ENCODE results near the gene WASHC3.
"Not testable (repeated sequence)": the region's sequence is repeated elsewhere in the genome, so short reads cannot be mapped to it uniquely, and the experiment has no call there.

The WASHC3 gene

DNA sequence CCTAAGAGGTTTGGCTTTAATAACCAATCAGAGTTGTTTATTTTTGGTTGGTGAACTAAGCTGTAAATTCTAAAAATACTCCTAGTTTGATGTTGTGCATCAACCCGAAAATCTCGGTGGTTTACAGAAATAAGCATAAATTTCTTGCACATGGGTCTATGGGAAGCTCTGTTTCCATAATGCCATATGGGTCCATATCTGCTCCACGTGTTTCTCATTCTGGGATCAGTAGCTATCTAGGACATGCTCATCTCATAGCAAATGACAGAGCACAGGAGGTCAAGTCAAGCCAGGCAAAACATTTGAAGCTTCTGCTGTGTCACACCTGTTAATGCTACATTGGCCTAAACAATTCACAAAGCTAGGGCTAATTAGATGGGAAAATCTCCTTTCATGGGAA lies 35.1 kb upstream of the WASHC3 start:
- H2BK12ac ChIP-seq (ENCODE audit: low read length) = no peak overlapping the region
- H4K91ac ChIP-seq (ENCODE audit: low read depth, low read length, poor library complexity) = no peak overlapping the region
- H2BK5ac ChIP-seq (ENCODE audit: low read length) = no peak overlapping the region
- H3K36me3 ChIP-seq (replicated peaks in 1 of 2; ENCODE audit: control insufficient read depth in 2 of 2, insufficient read depth in 2 of 2, low read length in 2 of 2) = peaks cover 5 to 93% of the 10 kb centered on the region in 2 donors
- no peak overlapping the region for H3K14ac ChIP-seq (ENCODE audit: low read length)
- no peak overlapping the region for H3K4me2 ChIP-seq (ENCODE audit: insufficient read depth, low read length, poor library complexity, severe bottlenecking)
- no CpG with 5 or more reads among the region's 3 CpGs for WGBS, 2 donors (ENCODE audit: extremely low coverage in 2 of 2, insufficient read length in 2 of 2, insufficient replicate concordance in 1 of 2)
- no peak overlapping the region for H4K8ac ChIP-seq (ENCODE audit: low read depth, low read length)
- H2BK120ac ChIP-seq (ENCODE audit: low read depth, low read length) = no peak overlapping the region
- H2AK5ac ChIP-seq (ENCODE audit: low read depth, low read length) = no peak overlapping the region
- H3K18ac ChIP-seq (ENCODE audit: low read length) = no peak overlapping the region
- H3K9ac ChIP-seq (ENCODE audit: low read depth, low read length, poor library complexity) = no peak overlapping the region
- no peaks in the 10 kb centered on the region for H3K79me1 ChIP-seq (ENCODE audit: low read depth, low read length)
- H3K4me1 ChIP-seq (ENCODE audit: control insufficient read depth in 2 of 2, insufficient read depth in 1 of 2, low read depth in 1 of 2, low read length in 2 of 2) = no peaks in the 10 kb centered on the region
- H3K4ac ChIP-seq (ENCODE audit: low read length) = no peak overlapping the region
- H3K9me3 ChIP-seq (replicated peaks in 1 of 2; ENCODE audit: control insufficient read depth in 2 of 2, insufficient read depth in 1 of 2, low read depth in 1 of 2, low read length in 2 of 2) = no peaks in the 10 kb centered on the region
- no peak overlapping the region for H2BK15ac ChIP-seq (ENCODE audit: low read length)
- H3K27ac ChIP-seq (replicated peaks; ENCODE audit: low read length) = no peak overlapping the region
- H3K23ac ChIP-seq (ENCODE audit: low read depth, low read length, poor library complexity) = no peak overlapping the region
- no peak overlapping the region for H3K4me3 ChIP-seq (ENCODE audit: low read length in 2 of 2)
- no peak overlapping the region for H2AFZ ChIP-seq (ENCODE audit: low read length)
- no peak for DNase-seq (ENCODE audit: low spot score)
- H3K27me3 ChIP-seq (ENCODE audit: control insufficient read depth in 3 of 3, insufficient read depth in 3 of 3, low read depth in 1 of 3, low read length in 3 of 3) = no peaks in the 10 kb centered on the region

DNA sequence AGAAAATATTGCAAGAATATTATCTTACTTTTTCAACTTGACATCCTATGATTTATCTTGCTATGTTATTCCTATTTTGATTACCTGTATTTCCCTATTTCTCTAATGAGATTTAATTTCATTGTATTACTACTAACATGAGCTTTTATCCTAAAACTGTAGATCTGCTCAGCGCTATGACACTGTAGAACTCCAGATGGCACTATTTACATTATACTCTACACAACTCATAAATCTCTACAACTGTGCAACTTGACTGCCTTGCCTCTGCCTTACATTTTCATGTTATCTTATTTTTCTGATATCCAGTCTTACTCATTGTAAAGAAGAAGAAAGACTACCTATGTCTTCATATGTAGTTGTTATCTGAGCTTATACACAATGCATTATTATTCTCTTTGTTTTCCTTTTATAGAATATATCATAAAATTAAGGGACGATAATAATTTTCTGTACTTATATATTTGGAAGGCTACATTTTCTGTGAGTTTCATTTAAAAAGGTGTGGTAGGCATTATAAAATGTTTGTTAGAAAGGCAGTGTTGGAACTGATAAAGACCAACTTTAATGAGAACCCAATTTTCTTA lies 34.0 kb upstream of the WASHC3 start:
- Histone ChIP-seq H2BK120ac (ENCODE audit: low read depth, low read length) (no peak overlapping the region), H2BK15ac (ENCODE audit: low read length) (no peak overlapping the region), H3K9ac (ENCODE audit: low read depth, low read length, poor library complexity) (no peak overlapping the region), H2AFZ (ENCODE audit: low read length) (no peak overlapping the region), H3K27me3 (ENCODE audit: control insufficient read depth in 3 of 3, insufficient read depth in 3 of 3, low read depth in 1 of 3, low read length in 3 of 3) (no peaks in the 10 kb centered on the region), H2BK12ac (ENCODE audit: low read length) (no peak overlapping the region), H4K91ac (ENCODE audit: low read depth, low read length, poor library complexity) (no peak overlapping the region), H3K4me1 (ENCODE audit: control insufficient read depth in 2 of 2, insufficient read depth in 1 of 2, low read depth in 1 of 2, low read length in 2 of 2) (no peaks in the 10 kb centered on the region), H3K4me2 (ENCODE audit: insufficient read depth, low read length, poor library complexity, severe bottlenecking) (no peak overlapping the region), H3K4me3 (ENCODE audit: low read length in 2 of 2) (no peak overlapping the region), H3K18ac (ENCODE audit: low read length) (no peak overlapping the region), H2AK5ac (ENCODE audit: low read depth, low read length) (no peak overlapping the region), H3K14ac (ENCODE audit: low read length) (no peak overlapping the region), H3K9me3 (replicated peaks in 1 of 2; ENCODE audit: control insufficient read depth in 2 of 2, insufficient read depth in 1 of 2, low read depth in 1 of 2, low read length in 2 of 2) (no peaks in the 10 kb centered on the region), H3K4ac (ENCODE audit: low read length) (no peak overlapping the region), H3K79me1 (ENCODE audit: low read depth, low read length) (no peaks in the 10 kb centered on the region), H2BK5ac (ENCODE audit: low read length) (no peak overlapping the region), H3K36me3 (replicated peaks in 1 of 2; ENCODE audit: control insufficient read depth in 2 of 2, insufficient read depth in 2 of 2, low read length in 2 of 2) (peaks cover 5 to 85% of the 10 kb centered on the region in 2 donors), H4K8ac (ENCODE audit: low read depth, low read length) (no peak overlapping the region), H3K27ac (replicated peaks; ENCODE audit: low read length) (no peak overlapping the region), H3K23ac (ENCODE audit: low read depth, low read length, poor library complexity) (no peak overlapping the region)
- DNase-seq (ENCODE audit: low spot score) = no peak
- no CpG with 5 or more reads among the region's 2 CpGs for WGBS, 2 donors (ENCODE audit: extremely low coverage in 2 of 2, insufficient read length in 2 of 2, insufficient replicate concordance in 1 of 2)

DNA sequence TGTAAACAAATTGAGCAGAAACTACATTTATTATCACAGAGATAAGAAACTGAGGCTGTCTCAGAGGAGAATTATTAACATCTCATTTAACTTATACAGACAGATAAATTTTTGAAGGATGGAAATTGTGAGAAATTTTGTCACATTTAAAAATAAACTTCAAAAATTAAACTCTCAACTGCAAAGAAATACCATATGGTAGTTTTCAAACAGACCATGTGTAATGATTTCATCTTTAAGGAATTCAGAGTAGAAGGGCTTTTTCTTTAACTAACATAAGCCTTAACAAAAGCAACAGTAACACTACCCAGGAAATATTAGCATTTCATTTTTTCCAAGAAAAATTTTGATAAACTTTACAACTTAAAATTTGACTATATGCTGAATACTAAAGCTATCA lies 31.5 kb upstream of the WASHC3 start:
- Histone ChIP-seq H3K9me3 (replicated peaks in 1 of 2; ENCODE audit: control insufficient read depth in 2 of 2, insufficient read depth in 1 of 2, low read depth in 1 of 2, low read length in 2 of 2) (peaks cover 2 to 8% of the 10 kb centered on the region in 2 donors), H3K4me2 (ENCODE audit: insufficient read depth, low read length, poor library complexity, severe bottlenecking) (no peak overlapping the region), H3K4me3 (ENCODE audit: low read length in 2 of 2) (no peak overlapping the region), H3K4me1 (ENCODE audit: control insufficient read depth in 2 of 2, insufficient read depth in 1 of 2, low read depth in 1 of 2, low read length in 2 of 2) (no peaks in the 10 kb centered on the region), H3K4ac (ENCODE audit: low read length) (no peak overlapping the region), H4K91ac (ENCODE audit: low read depth, low read length, poor library complexity) (no peak overlapping the region), H2AK5ac (ENCODE audit: low read depth, low read length) (no peak overlapping the region), H3K18ac (ENCODE audit: low read length) (no peak overlapping the region), H3K9ac (ENCODE audit: low read depth, low read length, poor library complexity) (no peak overlapping the region), H2BK120ac (ENCODE audit: low read depth, low read length) (no peak overlapping the region), H3K14ac (ENCODE audit: low read length) (no peak overlapping the region), H2BK12ac (ENCODE audit: low read length) (no peak overlapping the region), H2BK15ac (ENCODE audit: low read length) (no peak overlapping the region), H2BK5ac (ENCODE audit: low read length) (no peak overlapping the region), H3K79me1 (ENCODE audit: low read depth, low read length) (no peaks in the 10 kb centered on the region), H3K23ac (ENCODE audit: low read depth, low read length, poor library complexity) (no peak overlapping the region), H3K36me3 (replicated peaks in 1 of 2; ENCODE audit: control insufficient read depth in 2 of 2, insufficient read depth in 2 of 2, low read length in 2 of 2) (peaks cover 4 to 74% of the 10 kb centered on the region in 2 donors), H3K27ac (replicated peaks; ENCODE audit: low read length) (no peak overlapping the region), H3K27me3 (ENCODE audit: control insufficient read depth in 3 of 3, insufficient read depth in 3 of 3, low read depth in 1 of 3, low read length in 3 of 3) (no peaks in the 10 kb centered on the region), H4K8ac (ENCODE audit: low read depth, low read length) (no peak overlapping the region), H2AFZ (ENCODE audit: low read length) (no peak overlapping the region)
- DNase-seq (ENCODE audit: low spot score) = no peak

DNA sequence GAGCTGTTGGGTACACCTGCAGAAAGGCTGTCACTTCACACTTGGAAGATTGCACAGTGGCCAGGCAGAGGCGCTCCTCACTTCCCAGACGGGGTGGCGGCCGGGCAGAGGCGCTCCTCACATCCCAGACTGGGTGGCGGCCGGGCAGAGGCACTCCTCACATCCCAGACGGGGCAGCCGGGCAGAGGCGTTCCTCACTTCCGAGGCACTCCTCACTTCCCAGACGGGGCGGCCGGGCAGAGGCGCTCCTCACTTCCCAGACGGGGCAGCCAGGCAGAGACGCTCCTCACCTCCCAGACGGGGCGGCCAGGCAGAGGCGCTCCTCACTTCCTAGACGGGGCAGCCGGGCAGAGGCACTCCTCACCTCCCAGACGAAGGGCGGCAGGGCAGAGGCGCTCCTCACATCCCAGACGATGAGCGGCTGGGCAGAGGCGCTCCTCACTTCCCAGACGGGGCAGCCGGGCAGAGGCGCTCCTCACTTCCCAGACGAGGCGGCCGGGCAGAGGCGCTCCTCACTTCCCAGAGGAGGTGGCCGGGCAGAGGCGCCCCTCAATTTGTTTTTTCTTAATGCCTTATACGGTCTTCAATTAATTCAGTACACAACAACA lies 27.5 kb upstream of the WASHC3 start:
- WGBS, 2 donors (ENCODE audit: extremely low coverage in 2 of 2, insufficient read length in 2 of 2, insufficient replicate concordance in 1 of 2) = no CpG with 5 or more reads among the region's 38 CpGs
- H2BK120ac ChIP-seq (ENCODE audit: low read depth, low read length); H3K9me3 ChIP-seq (replicated peaks in 1 of 2; ENCODE audit: control insufficient read depth in 2 of 2, insufficient read depth in 1 of 2, low read depth in 1 of 2, low read length in 2 of 2); H3K27ac ChIP-seq (replicated peaks; ENCODE audit: low read length); H4K8ac ChIP-seq (ENCODE audit: low read depth, low read length); H2BK12ac ChIP-seq (ENCODE audit: low read length); H3K27me3 ChIP-seq (ENCODE audit: control insufficient read depth in 3 of 3, insufficient read depth in 3 of 3, low read depth in 1 of 3, low read length in 3 of 3); H3K23ac ChIP-seq (ENCODE audit: low read depth, low read length, poor library complexity); H3K4ac ChIP-seq (ENCODE audit: low read length); H2AFZ ChIP-seq (ENCODE audit: low read length); H3K4me2 ChIP-seq (ENCODE audit: insufficient read depth, low read length, poor library complexity, severe bottlenecking); H3K9ac ChIP-seq (ENCODE audit: low read depth, low read length, poor library complexity); H2AK5ac ChIP-seq (ENCODE audit: low read depth, low read length); H3K14ac ChIP-seq (ENCODE audit: low read length); H3K4me3 ChIP-seq (ENCODE audit: low read length in 2 of 2); H3K4me1 ChIP-seq (ENCODE audit: control insufficient read depth in 2 of 2, insufficient read depth in 1 of 2, low read depth in 1 of 2, low read length in 2 of 2); H2BK15ac ChIP-seq (ENCODE audit: low read length); H2BK5ac ChIP-seq (ENCODE audit: low read length); H3K18ac ChIP-seq (ENCODE audit: low read length); H4K91ac ChIP-seq (ENCODE audit: low read depth, low read length, poor library complexity); DNase-seq (ENCODE audit: low spot score); H3K79me1 ChIP-seq (ENCODE audit: low read depth, low read length): not testable (repeated sequence)
- peaks cover 2 to 64% of the 10 kb centered on the region in 2 donors for H3K36me3 ChIP-seq (replicated peaks in 1 of 2; ENCODE audit: control insufficient read depth in 2 of 2, insufficient read depth in 2 of 2, low read length in 2 of 2)
